Measurements from ENCODE around the gene SLC2A8.

SLC2A8 gene

DNA sequence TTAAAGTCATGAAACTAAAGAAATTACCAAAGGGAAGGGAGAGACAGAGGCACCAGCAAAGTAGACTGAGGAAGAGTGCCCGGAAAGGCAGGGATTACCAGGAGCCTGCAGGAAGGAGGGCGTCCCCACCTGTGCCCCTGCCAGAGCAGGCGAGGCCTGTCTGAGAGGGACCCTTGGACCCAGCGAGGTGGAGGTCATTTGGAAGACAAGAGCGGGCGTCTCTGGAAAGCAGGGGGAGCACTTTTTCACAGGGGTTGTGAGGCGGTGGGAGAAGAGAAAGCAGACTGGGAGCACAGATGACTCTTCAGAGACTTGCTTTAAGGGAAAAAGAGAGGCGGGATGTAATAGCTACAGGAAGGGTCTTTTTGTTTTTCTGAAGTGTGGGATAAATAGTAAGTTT lies 27.5 kb upstream of the SLC2A8 start:
- TF ChIP-seq, protein P1, sequence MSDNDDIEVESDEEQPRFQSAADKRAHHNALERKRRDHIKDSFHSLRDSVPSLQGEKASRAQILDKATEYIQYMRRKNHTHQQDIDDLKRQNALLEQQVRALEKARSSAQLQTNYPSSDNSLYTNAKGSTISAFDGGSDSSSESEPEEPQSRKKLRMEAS (IDR thresholded peaks at IDR 0.05; ENCODE audit: low read depth, low read length) = no peak
- no peak for TF ChIP-seq POLR2A (IDR thresholded peaks at IDR 0.05; ENCODE audit: extremely low read depth, insufficient read length)
- no peak for TF ChIP-seq MYC (IDR thresholded peaks at IDR 0.05; ENCODE audit: low read depth, low read length)
- TF ChIP-seq, protein P2, sequence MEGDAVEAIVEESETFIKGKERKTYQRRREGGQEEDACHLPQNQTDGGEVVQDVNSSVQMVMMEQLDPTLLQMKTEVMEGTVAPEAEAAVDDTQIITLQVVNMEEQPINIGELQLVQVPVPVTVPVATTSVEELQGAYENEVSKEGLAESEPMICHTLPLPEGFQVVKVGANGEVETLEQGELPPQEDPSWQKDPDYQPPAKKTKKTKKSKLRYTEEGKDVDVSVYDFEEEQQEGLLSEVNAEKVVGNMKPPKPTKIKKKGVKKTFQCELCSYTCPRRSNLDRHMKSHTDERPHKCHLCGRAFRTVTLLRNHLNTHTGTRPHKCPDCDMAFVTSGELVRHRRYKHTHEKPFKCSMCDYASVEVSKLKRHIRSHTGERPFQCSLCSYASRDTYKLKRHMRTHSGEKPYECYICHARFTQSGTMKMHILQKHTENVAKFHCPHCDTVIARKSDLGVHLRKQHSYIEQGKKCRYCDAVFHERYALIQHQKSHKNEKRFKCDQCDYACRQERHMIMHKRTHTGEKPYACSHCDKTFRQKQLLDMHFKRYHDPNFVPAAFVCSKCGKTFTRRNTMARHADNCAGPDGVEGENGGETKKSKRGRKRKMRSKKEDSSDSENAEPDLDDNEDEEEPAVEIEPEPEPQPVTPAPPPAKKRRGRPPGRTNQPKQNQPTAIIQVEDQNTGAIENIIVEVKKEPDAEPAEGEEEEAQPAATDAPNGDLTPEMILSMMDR (IDR thresholded peaks at IDR 0.05; ENCODE audit: low read depth, low read length) = no peak

DNA sequence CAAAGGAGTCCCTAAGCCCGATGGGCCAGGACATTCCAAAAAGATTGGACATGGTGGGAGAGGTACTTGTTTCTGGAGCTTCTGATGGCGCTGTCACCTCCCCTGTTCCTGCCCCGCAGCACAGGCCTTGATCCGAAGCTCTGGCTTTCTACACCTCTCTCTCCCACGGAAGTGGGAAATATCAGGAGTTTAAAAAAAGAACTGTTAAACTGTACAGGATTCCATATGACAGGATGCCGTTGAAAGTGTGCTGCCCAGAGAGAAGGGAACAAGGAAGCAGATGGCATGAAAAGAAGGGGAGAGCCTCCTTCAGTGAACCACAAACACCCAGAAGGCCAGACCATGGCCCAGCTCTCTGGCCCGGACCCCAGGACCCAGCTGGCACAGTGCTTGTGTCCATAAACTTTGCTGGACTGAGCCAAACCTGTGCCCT lies 26.8 kb upstream of the SLC2A8 start:
- H3K4me3 ChIP-seq (ENCODE audit: low read depth, low read length) = no peak overlapping the region
- TF ChIP-seq MYC (IDR thresholded peaks at IDR 0.05; ENCODE audit: low read depth, low read length) (no peak), POLR2A (IDR thresholded peaks at IDR 0.05; ENCODE audit: extremely low read depth, insufficient read length) (no peak)
- TF ChIP-seq, protein P2 (IDR thresholded peaks at IDR 0.05; ENCODE audit: low read depth, low read length) = no peak
- TF ChIP-seq, protein P1 (IDR thresholded peaks at IDR 0.05; ENCODE audit: low read depth, low read length) = no peak
- DNase-seq (ENCODE audit: low read depth) = no peak

More for the DNA sequence above, 27.5 kb upstream of the SLC2A8 start:
- no peak overlapping the region for H3K4me3 ChIP-seq (ENCODE audit: low read depth, low read length)
- no peak for DNase-seq (ENCODE audit: low read depth)

DNA sequence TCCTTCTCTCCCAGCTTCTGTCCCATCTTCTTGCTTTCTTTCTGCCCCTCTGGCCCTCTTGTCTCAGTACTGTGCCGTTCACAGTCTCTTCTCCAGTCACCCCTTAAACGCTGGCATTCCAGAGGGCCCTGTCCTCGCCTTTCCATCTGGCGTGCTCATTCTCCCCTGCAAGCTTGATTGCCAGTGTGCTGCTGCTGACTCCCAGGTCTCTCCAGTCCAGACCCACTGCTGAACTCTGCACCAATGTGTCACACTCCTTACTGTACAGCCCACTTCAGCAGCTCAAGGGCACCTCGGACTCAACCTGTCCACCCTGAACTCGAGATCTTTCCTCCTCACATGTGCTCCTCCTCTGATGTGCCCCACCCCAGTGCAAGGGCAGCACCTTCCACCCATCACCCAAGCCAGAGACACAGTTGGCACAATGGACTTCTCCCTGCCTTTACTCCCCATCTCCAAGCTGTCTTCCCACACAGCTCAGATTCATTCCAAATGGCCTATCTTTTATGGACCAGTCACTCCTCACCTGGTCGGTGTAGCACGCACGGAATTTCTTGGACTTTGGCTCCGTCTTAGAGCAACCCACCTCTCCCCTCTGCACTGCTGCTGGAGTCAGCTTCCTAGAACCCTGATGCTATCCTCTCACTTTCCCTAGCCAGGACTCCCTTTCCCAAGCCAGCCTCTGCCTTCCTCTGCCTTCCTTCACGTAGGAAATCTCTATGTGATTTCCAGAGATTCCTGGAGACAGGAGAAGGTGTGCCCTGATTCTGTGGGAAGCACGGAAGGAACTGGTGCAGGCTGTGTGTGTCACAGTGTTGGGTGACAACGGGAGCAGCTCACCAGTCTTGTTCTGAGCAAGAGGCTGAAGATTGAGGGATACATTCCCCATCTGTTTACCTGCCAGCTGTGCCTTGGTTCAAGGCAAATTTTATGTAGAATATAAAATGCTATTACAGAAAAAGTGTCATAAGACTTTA lies 26.0 kb upstream of the SLC2A8 start:
- H3K4me3 ChIP-seq (ENCODE audit: low read depth, low read length) = no peak overlapping the region
- TF ChIP-seq, protein P1 (IDR thresholded peaks at IDR 0.05; ENCODE audit: low read depth, low read length) = no peak
- TF ChIP-seq MYC (IDR thresholded peaks at IDR 0.05; ENCODE audit: low read depth, low read length) (no peak), POLR2A (IDR thresholded peaks at IDR 0.05; ENCODE audit: extremely low read depth, insufficient read length) (no peak)
- TF ChIP-seq, protein P2 (IDR thresholded peaks at IDR 0.05; ENCODE audit: low read depth, low read length) = no peak
- DNase-seq (ENCODE audit: low read depth) = no peak

DNA sequence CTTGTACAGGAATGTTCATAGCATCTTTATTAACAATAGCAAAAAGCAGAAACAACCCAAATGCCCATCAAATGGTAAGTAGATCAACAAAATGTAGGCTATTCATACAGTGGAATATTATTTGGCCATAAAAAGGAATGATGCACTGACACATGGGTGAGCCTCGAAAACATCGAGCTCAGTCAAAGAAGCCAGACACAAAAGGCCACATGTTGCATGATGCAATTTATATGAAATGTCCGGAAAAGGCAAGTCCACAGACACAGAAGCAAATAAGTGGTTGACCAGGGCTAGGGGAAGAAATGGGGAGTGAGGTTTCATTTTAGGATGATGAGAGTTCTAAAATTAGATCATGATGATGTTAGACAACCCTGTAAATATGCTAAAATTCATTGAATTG lies 16.5 kb upstream of the SLC2A8 start:
- no peak for DNase-seq (ENCODE audit: low read depth)
- no peak overlapping the region for H3K4me3 ChIP-seq (ENCODE audit: low read depth, low read length)
- no peak for TF ChIP-seq MYC (IDR thresholded peaks at IDR 0.05; ENCODE audit: low read depth, low read length)
- TF ChIP-seq POLR2A (IDR thresholded peaks at IDR 0.05; ENCODE audit: extremely low read depth, insufficient read length) = no peak
- TF ChIP-seq, protein P2 (IDR thresholded peaks at IDR 0.05; ENCODE audit: low read depth, low read length) = no peak
- TF ChIP-seq, protein P1 (IDR thresholded peaks at IDR 0.05; ENCODE audit: low read depth, low read length) = no peak

DNA sequence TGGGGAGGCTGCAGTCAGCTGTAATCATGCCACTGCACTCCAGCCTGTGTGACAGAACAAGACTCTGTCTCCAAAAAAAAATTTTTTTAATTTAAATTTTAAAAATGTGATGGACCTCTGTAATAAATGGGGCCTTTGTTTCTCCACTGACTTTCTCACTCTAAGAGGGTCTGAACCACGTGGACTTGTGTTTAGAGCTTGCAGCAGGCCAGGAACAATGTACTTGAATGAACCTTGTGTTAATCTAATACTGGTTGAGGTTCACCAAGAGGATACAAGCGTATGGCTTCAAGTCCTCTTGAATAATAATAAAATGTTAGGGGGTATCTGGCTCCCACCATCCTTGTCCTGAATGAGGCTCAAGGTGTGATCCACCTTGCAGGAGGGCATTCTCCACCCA lies 14.4 kb upstream of the SLC2A8 start:
- H3K4me3 ChIP-seq (ENCODE audit: low read depth, low read length) = no peak overlapping the region
- no peak for DNase-seq (ENCODE audit: low read depth)
- TF ChIP-seq MYC (IDR thresholded peaks at IDR 0.05; ENCODE audit: low read depth, low read length) (no peak), POLR2A (IDR thresholded peaks at IDR 0.05; ENCODE audit: extremely low read depth, insufficient read length) (no peak)
- TF ChIP-seq, protein P2 (IDR thresholded peaks at IDR 0.05; ENCODE audit: low read depth, low read length) = no peak
